ENCODE results near the gene FRMPD3.

- no peak for TF ChIP-seq CTCF (IDR thresholded peaks at IDR 0.05)
- TF ChIP-seq POLR2A (IDR thresholded peaks at IDR 0.05) = no peak
Measured at GRCh38 chrX:107477406-107477805, 28.0 kb downstream of the FRMPD3 start.

All from uterus (tissue), 2 donors.